HG02852 (cell line): ENCODE results near the gene ANKRD16.

Experiments used
- ATAC-seq: cut with Tn5 transposase; IDR thresholded peaks from one replicate; pipeline ENCODE4 v1.9.1; 2021; ENCODE audit warnings: mild to moderate bottlenecking, moderate library complexity; ENCODE audit not compliant: unreplicated experiment

The ANKRD16 gene

DNA sequence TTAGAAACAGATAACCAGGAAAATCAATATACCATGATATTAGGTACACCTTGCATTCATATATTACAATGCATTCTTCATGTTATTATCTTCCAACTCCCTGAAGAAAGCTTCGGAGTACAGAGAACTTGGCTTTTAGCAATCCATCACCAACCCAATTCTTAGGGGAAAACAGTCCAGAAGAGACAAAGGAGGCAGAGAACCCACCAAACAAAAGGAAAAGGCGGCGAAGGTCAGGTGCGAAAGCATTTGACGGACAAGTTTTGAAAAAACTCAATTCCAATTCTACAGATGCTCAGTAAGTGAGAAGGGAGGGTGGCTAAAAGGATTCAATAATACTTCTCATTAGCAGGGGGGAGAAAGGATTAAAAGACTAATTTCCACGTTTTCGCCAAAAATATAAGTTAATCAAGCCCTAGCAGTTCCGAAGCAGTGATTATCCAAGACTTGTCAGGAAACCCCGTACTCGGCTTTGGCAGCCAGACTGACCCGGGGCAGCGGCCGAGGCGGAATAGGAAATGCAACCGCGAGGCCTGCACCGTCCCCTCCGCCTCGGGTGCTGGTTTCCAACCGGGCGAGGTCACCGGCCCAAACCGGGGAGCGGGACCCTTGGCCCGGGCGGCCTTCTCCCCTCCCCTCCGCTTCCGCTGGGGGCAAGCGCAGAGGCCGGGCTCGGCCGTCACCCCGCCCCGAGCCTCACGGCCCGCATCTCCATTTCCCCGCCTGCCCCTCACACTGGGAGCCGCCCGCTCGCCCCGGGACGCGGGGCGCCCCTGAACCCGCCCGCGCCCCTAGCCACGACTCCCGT, 77.2 kb downstream of the ANKRD16 start:
- ATAC-seq, result peak; percentile 32
